GM12872 (cell line): ENCODE measurements around the gene NDST1.

Experiments
- TF ChIP-seq, protein P1 (sequence below): IDR thresholded peaks from 3 replicates; pipeline ENCODE4 v1.5.1; 2011; ENCODE audit warnings: low read depth, mild to moderate bottlenecking, low read length, moderate library complexity; ENCODE audit not compliant: insufficient read depth

Gene NDST1

DNA sequence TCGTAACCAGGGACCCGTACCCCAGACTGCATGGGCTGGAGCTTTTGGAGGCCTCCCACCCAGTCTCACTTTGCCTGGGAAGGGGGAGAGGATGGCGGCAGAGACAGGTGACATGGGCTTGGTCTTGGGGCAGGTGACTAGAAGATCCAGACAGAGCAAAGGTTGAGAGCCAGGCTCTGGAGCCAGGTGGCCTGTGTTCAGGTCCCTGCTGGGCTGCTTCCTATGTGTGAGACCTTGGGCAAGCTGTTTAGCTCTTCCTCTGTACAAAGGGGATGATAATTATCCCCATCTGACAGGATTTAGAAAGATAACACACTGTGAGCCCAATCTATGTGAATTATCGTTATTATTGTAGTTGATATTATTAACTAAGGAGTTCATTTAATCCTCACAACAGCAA is 16.1 kb upstream of the NDST1 start:
- TF ChIP-seq, protein P1, sequence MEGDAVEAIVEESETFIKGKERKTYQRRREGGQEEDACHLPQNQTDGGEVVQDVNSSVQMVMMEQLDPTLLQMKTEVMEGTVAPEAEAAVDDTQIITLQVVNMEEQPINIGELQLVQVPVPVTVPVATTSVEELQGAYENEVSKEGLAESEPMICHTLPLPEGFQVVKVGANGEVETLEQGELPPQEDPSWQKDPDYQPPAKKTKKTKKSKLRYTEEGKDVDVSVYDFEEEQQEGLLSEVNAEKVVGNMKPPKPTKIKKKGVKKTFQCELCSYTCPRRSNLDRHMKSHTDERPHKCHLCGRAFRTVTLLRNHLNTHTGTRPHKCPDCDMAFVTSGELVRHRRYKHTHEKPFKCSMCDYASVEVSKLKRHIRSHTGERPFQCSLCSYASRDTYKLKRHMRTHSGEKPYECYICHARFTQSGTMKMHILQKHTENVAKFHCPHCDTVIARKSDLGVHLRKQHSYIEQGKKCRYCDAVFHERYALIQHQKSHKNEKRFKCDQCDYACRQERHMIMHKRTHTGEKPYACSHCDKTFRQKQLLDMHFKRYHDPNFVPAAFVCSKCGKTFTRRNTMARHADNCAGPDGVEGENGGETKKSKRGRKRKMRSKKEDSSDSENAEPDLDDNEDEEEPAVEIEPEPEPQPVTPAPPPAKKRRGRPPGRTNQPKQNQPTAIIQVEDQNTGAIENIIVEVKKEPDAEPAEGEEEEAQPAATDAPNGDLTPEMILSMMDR: no peak

DNA sequence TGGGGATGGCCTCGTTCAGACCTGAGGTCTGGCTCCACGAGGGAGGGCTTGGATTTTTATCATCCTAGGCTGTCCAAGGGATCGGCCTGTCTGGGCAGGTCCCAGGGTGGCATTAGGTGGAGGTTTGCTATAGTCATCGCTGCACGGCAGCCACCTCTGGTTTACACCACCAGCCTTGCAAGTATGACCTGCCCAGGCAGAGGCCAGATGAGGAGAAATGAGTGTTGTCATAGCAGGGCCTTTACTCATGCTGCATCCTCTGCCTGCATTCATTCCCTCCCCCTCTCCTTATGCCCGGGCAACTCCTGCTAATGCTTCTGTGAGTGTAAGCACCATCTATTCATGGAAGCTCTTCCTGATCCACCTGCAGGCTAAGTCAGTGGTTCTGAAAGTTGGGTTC is 15.3 kb upstream of the NDST1 start:
- TF ChIP-seq, protein P1: no peak

DNA sequence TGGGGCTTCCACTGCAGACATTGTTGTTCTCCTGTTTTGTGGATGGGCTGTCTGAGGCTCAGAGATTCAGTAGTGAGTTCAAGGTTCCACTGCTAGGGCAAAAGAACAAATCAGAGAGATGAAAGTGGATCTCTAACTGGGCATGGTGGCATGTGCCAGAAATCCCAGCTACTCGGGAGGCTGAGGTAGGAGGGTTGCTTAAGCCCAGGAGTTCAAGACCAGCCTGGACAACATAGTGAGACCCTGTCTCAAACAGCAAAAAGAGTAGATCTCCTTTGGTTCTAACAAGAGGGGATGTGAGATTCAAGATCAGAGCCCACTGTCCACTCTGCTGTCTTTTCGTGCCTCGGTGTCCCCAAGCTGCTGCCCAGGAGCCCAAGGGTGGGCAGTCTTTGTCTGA is 11.8 kb upstream of the NDST1 start:
- TF ChIP-seq, protein P1: no peak

DNA sequence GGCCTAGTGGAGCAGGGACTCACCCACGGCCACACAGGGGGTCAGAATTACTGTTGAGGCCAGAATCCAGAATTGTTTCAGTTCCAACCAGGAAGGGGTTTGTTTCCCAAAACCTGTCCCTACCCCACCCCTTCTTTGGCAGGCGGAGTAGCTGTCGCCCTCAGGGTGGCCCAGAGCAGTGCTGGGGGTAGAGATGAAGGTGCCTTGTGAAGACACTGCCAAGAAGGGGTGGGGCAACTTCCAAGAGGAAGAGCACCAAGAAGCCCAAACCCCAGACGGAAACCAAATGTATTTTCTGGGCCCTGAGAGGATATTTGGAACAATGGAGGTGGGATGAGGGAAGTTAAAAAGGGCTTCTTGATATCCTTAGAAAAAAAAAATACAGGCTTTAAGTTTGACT is 11.4 kb upstream of the NDST1 start:
- TF ChIP-seq, protein P1: no peak

DNA sequence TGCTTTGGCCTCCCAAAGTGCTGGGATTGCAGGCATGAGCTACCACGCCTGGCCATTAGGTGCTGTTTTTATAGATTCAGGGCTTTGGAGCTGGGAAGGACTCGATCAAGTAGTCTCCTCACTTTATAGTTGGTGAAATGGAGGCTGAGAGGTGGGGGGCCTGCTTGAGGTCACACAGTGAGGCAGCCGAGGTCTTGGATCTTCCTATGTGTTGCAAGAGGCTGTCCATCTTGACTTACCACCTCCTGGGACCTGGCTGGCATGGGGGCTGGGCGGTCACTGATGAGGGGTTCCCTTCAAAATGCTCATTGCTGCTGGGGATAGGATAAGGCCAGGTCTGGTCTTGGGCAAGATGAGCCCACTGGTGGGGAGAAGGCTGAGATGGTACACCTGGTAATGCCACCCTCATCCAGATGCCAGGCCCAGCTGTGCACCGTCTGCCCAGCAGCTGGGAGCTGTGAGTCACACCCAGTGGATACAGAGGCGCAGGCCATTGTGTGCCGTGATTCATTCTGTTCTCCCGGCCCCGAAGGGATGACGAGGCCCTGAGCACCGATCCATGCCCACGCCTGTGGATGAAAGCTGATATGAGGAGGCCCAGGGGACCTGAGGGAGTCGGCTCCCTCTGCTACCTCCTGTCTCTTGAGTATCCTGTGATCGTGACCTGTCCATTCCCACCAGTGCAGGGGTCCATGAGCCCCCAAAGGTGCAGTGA is 10.5 kb upstream of the NDST1 start:
- TF ChIP-seq, protein P1: no peak

DNA sequence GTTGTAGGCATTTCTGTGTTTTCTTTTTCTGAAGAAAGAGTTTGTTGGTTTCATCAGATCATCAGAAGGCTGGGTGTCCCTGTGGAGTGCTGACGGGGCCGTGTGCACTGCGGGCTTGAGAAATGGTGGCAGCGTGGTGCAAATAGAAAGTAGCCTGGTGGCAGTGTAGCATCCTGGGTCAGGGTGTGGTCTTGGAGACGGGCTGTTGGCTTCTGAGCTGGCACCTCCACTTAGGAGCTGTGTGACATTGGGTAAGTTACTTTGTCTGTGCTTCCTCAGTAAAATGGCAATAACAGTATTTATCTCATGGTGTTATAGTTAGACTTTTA is 10.0 kb upstream of the NDST1 start:
- TF ChIP-seq, protein P1: no peak

DNA sequence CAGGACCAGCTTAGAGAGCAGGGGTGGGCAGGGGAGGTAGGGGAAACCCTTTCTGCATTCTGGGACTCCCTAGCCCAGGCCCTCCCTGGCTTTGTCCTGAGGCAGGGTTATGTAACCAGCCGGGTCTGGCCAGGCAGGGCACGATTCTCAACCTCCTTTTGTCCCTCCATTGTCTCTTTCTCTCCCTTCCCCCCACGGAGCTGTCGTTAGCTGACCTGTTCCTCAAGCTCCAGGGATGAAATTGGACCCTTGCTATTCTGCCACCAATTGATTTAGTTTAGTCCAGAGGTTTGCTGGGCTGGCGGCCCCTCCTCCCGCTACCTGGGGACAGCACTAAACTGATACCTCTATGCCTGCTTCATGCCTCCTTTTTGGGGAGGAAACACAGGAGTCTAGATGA is 9.4 kb upstream of the NDST1 start:
- TF ChIP-seq, protein P1: no peak
